GM21423 (cell line): ENCODE data around the gene FRS3.

ENCODE experiments used
- ATAC-seq: cut with Tn5 transposase; IDR thresholded peaks from one replicate; pipeline ENCODE4 v1.9.1; 2021; ENCODE audit warnings: mild to moderate bottlenecking, moderate library complexity; ENCODE audit not compliant: unreplicated experiment

FRS3 gene

DNA sequence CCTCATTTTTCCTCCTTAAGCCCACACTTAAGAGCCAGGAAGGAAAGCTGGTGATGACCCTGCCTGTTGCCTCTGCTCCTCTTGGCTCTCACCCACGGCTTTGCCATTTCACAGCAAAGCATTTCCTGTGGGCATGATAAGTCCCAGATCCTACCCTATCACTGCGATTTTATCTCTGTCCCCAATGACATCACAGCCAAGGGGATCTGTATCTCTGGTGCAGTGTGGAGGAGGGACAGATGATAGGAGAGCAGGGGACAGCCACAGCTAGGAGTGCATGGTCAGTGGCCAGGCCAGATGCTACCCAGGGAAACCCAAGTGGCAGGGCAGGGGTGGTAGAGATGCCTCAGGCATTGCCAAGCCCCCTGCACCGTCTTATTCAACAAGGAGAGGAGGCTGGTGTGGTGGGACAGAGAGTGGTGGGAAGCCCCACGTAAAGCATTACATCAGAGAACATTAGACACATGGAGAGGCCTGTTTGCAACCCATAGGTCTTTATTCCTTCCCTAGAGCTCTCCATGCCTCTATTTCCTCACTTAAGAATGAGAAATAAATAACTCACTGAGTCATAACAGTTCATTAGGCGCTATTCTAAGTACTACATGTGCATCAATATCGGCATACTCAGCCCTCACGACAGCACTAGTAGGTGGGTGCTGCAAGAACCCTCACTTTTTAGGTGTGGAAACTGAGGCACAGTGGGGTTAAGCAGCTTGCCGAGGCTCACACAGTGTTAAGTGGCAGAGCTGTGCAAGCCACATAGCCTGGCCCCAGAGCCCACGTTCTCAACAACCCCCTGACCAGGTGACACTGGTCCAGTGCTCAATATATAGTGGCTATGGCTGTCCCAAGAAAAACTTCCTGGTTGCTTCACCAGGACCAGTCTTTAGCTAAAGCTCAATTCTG lies 48.9 kb downstream of the FRS3 start:
- no peak for ATAC-seq

DNA sequence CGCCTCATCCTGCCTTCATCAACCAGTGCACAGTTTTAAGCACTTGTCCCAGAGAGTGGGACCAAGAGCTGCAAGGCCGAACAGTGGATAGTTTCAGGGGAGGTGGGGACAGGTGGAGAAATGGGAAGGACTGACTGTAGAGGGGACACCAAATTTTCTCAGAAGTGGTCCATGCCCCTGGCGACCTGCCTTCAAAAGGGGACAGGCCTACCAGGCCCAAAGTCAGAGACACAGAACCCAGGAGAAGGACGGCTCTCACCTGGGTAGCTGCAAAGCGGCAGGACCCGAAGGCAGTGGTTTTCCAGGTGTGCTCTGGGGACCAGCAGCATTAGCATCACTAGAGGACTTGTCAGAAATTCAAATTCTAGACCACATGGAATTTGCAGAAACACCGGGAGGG lies 50.1 kb downstream of the FRS3 start:
- ATAC-seq: no peak

DNA sequence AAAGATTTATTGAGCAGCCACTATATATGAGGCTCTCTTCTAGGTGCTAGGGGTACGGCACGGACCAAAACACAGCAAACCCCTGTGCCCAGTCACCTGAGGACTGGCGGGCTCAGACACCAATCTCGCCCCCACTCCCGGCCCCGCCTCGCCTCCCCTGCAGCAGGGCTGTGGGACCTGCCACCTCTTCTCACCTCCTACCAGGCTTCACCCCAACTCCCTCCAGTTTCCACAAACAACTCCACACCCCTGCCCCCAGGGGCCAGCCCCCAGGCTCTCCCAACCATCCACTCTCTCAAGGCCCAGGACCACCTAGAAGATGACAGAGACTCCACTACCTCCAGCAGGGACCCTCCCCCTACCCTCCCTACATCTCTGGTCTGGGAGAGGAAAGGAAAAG lies 50.7 kb downstream of the FRS3 start:
- ATAC-seq: no peak

DNA sequence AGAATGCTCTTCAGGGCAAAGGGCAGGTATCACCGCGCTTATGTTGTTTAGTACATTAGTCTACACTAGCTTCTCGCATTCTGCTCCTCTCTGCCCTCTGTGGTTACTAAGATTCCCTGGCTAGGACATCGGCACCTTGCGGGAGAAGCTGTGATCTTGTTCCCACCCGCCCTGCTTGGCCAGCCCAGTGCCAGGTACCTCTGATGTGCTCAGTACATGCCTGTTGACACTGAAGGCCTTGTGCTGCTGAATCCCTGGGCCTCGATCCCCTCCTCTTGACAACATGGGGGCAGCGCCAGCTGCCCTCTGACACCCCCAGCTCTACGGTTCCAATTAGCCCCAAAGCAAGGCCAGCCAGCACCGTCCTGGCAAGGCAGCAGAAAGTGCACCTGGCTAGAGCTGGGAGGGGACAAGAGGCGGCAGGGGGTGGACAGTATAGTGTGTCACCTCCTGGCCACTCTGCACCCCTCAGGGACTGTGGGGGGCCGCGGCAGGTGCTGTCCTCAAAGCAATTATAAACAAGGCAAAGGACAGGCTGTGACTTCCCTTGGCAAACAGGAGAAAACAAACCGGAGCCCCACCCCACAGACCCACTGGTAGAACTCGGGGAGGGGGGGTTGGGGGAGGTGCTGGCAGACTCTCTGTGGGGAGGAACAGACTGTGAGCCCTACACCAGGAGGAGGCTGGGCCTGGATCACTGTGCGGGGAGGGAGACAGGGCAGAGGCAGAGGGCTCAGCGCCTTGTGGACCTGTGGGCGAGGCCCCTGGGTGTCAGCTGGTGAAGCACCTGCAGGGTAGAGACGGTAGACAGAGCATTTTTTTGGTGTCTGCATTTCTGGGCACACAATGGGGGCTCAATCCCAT lies 51.4 kb downstream of the FRS3 start:
- ATAC-seq: no peak

DNA sequence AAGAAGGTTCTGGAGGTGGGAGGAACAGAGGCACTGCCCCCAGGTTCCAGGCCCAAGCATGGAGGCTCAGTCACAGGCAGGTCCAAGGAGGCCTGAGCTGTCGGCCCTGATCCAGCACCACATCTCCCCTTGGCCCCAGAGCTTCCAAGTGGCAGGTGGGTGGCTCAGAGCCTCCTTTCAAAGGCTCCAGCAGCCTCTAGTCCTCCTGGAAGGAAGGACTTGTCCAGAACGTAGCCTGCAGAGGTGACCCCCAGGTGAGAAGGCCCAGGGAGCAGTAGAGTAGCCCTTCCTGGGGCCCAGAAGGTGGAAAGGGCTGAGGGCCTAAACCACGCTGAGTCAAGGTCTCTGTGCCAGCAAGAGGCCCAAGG lies 52.0 kb downstream of the FRS3 start:
- no peak for ATAC-seq

DNA sequence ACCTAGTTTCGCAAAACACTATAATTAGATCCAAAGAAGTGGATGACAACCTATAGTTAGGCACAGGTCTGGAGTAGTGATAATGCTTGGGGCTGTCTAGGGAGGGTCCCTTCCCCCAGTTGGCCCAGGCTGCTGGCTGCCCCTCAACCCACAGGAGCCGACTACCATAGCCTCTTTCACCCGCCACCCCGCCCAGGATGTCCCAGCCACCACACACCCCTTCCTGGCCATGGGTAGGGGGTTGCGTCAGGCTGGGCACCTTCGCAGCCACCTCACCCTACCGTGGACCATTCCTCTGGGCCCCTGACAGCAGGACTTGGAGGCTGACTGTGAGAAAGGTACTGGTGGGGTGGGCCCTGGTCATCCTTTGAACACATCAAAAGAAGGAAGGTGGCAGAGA lies 52.8 kb downstream of the FRS3 start:
- ATAC-seq: no peak

DNA sequence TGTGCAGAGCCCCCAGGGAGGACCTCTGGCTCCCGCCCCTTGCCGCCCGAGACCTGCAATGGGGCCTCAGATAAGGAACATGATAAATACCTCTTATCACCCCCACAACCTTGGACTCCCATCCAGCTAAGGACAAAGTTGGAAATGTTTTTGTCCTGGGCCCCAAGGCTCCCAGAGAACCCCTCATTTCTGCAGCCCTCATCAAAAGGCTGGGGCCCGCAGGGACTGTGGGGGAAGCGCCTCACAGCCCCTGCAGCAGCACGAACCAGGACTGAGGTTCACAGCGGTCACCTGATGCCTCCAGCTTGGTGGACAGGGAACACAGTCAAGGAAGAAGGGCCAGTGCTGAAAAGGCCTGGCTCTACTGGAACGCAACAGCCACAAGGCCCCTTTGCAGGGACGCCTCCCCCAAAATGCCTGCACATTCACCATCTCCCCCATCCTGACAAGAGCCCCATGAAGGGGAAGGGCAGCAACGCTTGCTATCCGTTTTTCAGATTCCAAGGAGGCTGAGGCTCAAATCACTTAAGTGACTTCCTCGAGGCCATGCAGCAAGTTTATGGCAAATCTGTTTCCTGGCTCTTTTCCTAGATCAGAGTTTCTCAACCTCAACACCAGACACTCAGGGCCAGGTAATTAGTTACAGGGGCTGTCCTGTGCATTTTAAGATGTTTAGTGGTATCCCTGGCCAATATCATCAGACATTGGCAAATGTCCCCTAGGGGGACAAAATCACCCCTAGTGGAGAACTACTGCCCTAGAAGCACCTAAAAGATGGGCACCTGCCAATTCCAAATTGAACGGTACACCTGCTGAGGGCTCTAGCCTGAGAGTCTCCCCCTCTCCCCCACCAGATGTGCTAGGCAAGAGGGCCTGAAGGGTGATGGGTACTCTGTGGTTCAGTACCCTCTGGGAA lies 54.9 kb downstream of the FRS3 start:
- no peak for ATAC-seq

- peak; percentile 1 for ATAC-seq
These were observed 55.5 kb downstream of the FRS3 start for GRCh38 chr6:41724228-41724580.

DNA sequence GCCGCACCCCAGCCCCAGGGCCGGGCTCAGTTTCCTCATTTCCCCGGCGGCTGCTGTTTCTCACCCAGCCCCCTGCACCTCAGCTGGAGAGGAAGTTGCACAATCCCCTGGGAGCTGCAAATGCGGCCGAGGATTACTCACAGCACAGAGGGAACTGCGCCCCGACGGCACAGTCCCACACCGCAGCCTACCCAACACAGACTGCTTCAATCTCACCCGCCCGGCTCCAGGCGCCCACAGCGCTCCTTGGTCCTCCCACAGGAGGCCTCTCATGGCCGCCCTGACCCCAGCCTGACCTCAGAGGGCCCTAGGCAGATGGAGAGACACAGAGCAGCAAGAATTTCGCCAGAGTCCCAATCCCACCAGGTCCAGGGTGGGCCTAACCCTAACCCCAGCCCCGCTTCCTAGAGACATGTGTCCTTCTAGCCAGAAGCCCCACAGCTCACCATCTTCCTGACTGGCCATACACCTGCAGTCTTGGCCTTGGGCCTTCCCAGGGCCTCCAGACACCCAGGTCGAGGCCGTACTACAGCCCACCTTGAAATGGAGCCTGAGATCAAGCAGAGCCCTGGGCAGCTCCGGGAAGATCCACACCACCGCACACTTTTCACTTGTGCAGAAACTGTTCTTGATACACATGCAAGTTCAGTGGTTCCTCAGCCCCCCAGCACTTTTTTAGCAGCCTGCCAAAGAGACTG lies 56.0 kb downstream of the FRS3 start:
- peak; percentile 66 for ATAC-seq

DNA sequence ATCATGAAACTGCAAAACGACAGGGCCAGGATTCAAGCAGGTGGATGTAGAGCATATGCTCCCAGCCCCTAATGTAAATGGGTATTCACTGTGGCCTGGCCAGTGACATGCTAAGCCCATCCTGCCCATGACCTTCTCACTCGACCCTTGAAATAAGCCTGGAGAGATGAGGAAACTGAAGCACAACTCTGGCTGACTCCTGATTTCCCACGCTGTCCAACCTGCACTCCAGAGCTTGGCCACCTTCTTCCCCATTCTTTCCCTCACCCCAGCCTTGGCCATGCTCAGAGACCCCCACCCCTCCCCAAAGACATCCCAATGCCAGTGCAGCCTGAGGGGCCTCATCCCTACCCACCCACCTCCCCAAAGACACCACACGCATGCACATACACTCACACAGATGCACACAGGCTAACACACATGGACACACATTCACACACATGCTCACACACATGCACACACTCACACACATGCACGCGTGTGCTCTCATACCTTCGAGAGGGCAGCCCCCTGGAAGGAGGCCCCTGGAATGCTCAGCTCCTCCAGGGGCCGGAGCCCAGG lies 56.7 kb downstream of the FRS3 start:
- no peak for ATAC-seq

DNA sequence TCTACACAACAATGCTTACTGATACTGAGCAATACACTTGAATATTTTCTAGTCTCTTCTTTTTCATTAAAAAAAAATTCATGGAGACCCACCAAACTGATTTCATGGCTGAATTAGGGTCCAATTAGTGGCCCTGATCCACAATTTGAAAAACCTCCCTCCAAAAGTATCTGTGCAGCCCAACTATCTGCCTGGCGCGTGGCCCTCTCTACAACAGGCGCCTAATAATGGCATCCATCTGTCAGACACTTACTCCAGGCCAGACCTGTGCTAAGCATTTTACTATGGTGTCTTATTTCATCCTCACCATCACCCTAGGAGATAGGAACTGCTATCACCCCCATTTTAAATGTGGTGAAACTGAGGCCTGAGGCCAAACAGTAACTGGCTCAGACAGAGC lies 58.3 kb downstream of the FRS3 start:
- no peak for ATAC-seq

GRCh38 chr6:41720783-41721182 lies 58.9 kb downstream of the FRS3 start:
- no peak for ATAC-seq

- ATAC-seq: no peak
These were observed 59.5 kb downstream of the FRS3 start for GRCh38 chr6:41720262-41720620.
